Measurements from ENCODE around the gene CES3.
"Not testable (repeated sequence)": the region's sequence is repeated elsewhere in the genome, so short reads cannot be mapped to it uniquely, and the experiment has no call there.

Gene CES3

GRCh38 chr16:66932076-66932475 lies 29.0 kb upstream of the CES3 start:
- TF ChIP-seq CTCF (IDR thresholded peaks at IDR 0.05; ENCODE audit: borderline replicate concordance, control extremely low read depth, extremely low read depth, insufficient read depth, missing control alignments): no peak
- no peak for DNase-seq (ENCODE audit: low spot score)
- in situ Hi-C loops (cut with MboI; ENCODE audit: low sequenced_read_pairs, unreplicated experiment): no loop called here

GRCh38 chr16:66933776-66934137 lies 27.3 kb upstream of the CES3 start:
- DNase-seq (ENCODE audit: low spot score): peak; percentile 58
- TF ChIP-seq CTCF (IDR thresholded peaks at IDR 0.05; ENCODE audit: borderline replicate concordance, control extremely low read depth, extremely low read depth, insufficient read depth, missing control alignments): no peak
- in situ Hi-C loops (cut with MboI; ENCODE audit: low sequenced_read_pairs, unreplicated experiment): no loop called here

GRCh38 chr16:66934138-66934838 lies 26.8 kb upstream of the CES3 start, which contains the start of gene CIAO2B:
Gene CIAO2B (minus strand): TSS chr16:66934402. CDS start chr16:66934364, 38 bp downstream.
- in situ Hi-C loops (cut with MboI; ENCODE audit: low sequenced_read_pairs, unreplicated experiment): no loop called here
- peak; percentile 95 for DNase-seq (ENCODE audit: low spot score)
- TF ChIP-seq CTCF (IDR thresholded peaks at IDR 0.05; ENCODE audit: borderline replicate concordance, control extremely low read depth, extremely low read depth, insufficient read depth, missing control alignments): no peak

GRCh38 chr16:66934839-66935313 lies 26.2 kb upstream of the CES3 start:
- DNase-seq (ENCODE audit: low spot score); in situ Hi-C loops (cut with MboI; ENCODE audit: low sequenced_read_pairs, unreplicated experiment): not testable (repeated sequence)

GRCh38 chr16:66935314-66936011 lies 25.6 kb upstream of the CES3 start, which contains the start of gene CES2:
Gene CES2 (plus strand): TSS chr16:66935516. CDS start chr16:66935636, 120 bp downstream.
- DNase-seq (ENCODE audit: low spot score): no peak
- no peak for TF ChIP-seq CTCF (IDR thresholded peaks at IDR 0.05; ENCODE audit: borderline replicate concordance, control extremely low read depth, extremely low read depth, insufficient read depth, missing control alignments)
- in situ Hi-C loops (cut with MboI; ENCODE audit: low sequenced_read_pairs, unreplicated experiment): no loop called here

GRCh38 chr16:66936462-66936861 lies 24.6 kb upstream of the CES3 start:
- in situ Hi-C loops (cut with MboI; ENCODE audit: low sequenced_read_pairs, unreplicated experiment): no loop called here

More at GRCh38 chr16:66936462-66936861, 24.6 kb upstream of the CES3 start:
- no peak for DNase-seq (ENCODE audit: low spot score)
- no peak for TF ChIP-seq CTCF (IDR thresholded peaks at IDR 0.05; ENCODE audit: borderline replicate concordance, control extremely low read depth, extremely low read depth, insufficient read depth, missing control alignments)
